Measurements from ENCODE around the gene AFF2.

AFF2 gene

DNA sequence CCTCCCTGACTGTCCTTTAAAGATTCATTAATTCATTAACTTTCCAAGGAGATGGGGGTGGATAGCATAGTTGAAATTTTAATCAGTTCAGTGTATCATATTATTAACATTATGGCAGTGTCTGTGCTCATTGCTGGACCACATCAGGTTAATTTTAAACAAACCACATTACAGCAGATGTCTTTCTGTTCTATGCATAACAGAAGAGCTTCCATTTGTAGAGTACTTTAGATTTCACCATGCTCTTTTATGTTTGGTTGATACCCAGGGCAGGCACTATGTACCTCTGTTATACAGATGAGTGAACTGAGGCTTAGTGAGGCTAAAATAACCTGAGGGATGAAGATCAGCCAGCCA is 41.1 kb downstream of the AFF2 start:
- in situ Hi-C loops (cut with HindIII; ENCODE audit: low pct_ligation_motif_present, low sequenced_read_pairs), result no loop called here
- DNase-seq, result no peak
- Histone ChIP-seq H3K36me3 (replicated peaks) (no peaks in the 10 kb centered on the region), H3K4me3 (ENCODE audit: low read depth, low read length) (no peak overlapping the region), H3K27me3 (replicated peaks) (no peaks in the 10 kb centered on the region), H3K27ac (no peak overlapping the region)
- TF ChIP-seq, protein P1, sequence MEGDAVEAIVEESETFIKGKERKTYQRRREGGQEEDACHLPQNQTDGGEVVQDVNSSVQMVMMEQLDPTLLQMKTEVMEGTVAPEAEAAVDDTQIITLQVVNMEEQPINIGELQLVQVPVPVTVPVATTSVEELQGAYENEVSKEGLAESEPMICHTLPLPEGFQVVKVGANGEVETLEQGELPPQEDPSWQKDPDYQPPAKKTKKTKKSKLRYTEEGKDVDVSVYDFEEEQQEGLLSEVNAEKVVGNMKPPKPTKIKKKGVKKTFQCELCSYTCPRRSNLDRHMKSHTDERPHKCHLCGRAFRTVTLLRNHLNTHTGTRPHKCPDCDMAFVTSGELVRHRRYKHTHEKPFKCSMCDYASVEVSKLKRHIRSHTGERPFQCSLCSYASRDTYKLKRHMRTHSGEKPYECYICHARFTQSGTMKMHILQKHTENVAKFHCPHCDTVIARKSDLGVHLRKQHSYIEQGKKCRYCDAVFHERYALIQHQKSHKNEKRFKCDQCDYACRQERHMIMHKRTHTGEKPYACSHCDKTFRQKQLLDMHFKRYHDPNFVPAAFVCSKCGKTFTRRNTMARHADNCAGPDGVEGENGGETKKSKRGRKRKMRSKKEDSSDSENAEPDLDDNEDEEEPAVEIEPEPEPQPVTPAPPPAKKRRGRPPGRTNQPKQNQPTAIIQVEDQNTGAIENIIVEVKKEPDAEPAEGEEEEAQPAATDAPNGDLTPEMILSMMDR (IDR thresholded peaks at IDR 0.05; ENCODE audit: low read depth, low read length, missing control alignments), result no peak

DNA sequence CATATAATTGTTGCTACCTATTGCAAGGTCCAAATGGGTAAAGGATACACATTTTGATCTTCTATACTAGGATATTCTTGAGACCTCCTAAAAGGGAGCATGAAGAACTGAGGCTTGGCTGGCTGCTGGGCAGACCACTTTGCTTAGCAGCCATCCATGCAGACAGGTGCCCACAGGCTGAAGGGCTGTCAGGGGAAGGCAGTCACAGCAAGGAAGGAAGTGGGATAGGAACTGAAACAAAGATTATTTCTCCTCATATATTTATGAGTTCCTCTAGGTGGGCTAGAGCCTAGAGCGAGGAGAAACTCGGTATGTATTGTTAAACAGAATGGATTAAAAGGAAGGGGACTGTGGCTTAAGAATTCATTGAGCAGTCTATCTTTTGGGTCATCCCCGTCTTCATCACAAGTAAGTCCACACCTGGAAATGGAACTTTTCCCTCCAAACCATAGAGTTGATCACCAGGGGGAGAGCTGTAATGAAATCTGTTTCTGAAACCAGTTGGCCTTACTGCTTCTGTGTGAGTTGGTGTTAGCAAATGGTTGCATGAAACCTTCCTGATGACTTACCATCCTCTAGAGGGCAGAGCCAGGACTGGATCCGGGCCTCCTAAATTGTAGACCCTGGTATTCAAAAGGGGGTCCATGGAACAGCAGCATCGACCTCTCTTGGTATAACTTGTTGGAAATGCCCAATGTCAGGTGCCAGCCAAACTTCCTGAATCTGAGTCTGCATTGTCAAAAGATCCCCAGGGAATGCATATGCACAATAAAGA is 42.3 kb downstream of the AFF2 start:
- in situ Hi-C loops (cut with HindIII; ENCODE audit: low pct_ligation_motif_present, low sequenced_read_pairs), result no loop called here
- no peaks in the 10 kb centered on the region for H3K27me3 ChIP-seq (replicated peaks)
- H3K27ac ChIP-seq, result no peak overlapping the region
- DNase-seq, result no peak
- TF ChIP-seq, protein P1 (IDR thresholded peaks at IDR 0.05; ENCODE audit: low read depth, low read length, missing control alignments), result no peak
- H3K4me3 ChIP-seq (ENCODE audit: low read depth, low read length), result no peak overlapping the region
- no peaks in the 10 kb centered on the region for H3K36me3 ChIP-seq (replicated peaks)

DNA sequence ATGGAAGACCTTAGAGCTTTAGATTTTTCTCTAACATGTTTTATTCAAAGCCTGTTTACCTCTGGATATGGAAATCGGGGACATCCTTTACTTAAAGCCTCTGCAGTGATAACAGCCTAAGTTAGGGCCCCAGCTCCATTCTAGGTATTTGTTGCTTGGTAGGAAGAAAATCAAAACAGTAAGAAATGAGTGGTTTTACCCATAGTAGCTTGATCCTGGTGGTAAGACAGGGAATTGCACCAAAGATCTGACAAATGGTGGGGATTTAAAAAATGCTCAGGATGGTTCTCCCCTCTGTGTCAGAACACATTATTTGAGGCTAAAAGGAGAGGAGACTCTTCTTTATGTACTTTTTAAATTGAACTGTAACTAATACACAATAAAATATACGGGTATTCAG is 52.4 kb downstream of the AFF2 start:
- Histone ChIP-seq H3K4me3 (ENCODE audit: low read depth, low read length) (no peak overlapping the region), H3K27me3 (replicated peaks) (no peaks in the 10 kb centered on the region), H3K27ac (no peak overlapping the region), H3K36me3 (replicated peaks) (no peaks in the 10 kb centered on the region)
- in situ Hi-C loops (cut with HindIII; ENCODE audit: low pct_ligation_motif_present, low sequenced_read_pairs), result no loop called here
- DNase-seq, result no peak
- TF ChIP-seq, protein P1 (IDR thresholded peaks at IDR 0.05; ENCODE audit: low read depth, low read length, missing control alignments), result peak; percentile 42

DNA sequence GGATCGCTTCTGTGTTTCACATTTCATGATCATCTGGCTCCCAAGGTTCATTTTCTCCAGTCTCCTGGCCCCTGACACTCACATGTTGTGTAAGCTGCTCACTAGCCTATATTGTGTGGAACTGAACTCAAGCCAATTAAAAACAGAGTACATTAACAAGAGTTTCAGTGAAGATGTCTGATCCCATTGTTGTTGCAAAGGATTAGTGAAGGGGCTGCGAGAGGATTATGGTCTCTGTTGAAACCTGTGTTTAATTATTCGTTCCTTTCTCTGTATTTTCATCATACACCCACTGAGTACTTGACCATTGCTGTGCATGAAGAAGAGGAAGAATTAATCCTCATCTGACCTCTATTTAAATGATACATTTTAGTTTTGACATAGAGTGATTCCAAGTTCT is 54.7 kb downstream of the AFF2 start:
- H3K27ac ChIP-seq, result no peak overlapping the region
- H3K27me3 ChIP-seq (replicated peaks), result no peaks in the 10 kb centered on the region
- TF ChIP-seq, protein P1 (IDR thresholded peaks at IDR 0.05; ENCODE audit: low read depth, low read length, missing control alignments), result no peak
- in situ Hi-C loops (cut with HindIII; ENCODE audit: low pct_ligation_motif_present, low sequenced_read_pairs), result no loop called here
- no peak for DNase-seq
- H3K4me3 ChIP-seq (ENCODE audit: low read depth, low read length), result no peak overlapping the region
- no peaks in the 10 kb centered on the region for H3K36me3 ChIP-seq (replicated peaks)

DNA sequence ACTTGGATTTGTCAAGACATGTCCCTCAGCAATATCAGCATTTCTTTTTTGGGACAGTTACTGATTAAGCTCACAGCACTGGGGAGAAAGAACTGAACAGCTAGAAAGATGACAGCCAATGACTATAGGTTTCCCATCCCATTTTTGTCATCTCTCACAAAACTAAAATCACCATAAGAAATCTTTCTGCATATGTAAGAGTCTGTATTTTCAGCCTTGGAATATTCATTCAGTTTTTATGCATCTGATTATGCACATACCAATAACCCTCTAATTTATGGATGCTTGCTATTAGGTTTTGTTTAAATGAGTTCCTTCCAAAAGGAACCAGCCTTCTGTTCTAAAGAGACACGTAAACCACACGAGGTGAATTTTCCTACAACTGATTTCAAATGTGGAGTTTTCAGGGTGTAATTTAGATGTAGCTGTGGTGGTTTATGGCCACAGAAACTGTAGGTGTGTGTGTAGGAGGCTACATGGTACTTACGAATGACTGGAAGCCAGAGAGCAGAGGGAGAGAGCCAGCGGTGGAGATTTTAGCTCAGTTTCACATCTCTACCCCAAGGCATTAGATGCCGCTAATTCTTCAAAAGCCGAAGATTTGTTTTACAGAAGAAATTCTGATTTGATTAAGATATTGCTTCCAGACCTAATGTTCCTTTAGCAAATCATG is 55.3 kb downstream of the AFF2 start:
- H3K36me3 ChIP-seq (replicated peaks), result no peaks in the 10 kb centered on the region
- no peaks in the 10 kb centered on the region for H3K27me3 ChIP-seq (replicated peaks)
- in situ Hi-C loops (cut with HindIII; ENCODE audit: low pct_ligation_motif_present, low sequenced_read_pairs), result no loop called here
- DNase-seq, result no peak
- TF ChIP-seq, protein P1 (IDR thresholded peaks at IDR 0.05; ENCODE audit: low read depth, low read length, missing control alignments), result no peak
- no peak overlapping the region for H3K4me3 ChIP-seq (ENCODE audit: low read depth, low read length)
- no peak overlapping the region for H3K27ac ChIP-seq
